Brain microvascular endothelial cell (primary cell): ENCODE measurements around the gene CDK2.

Experiments used
- DNase-seq: peaks from one replicate; pipeline ENCODE4 v3.0.0-alpha.2; 2020
- H3K27ac ChIP-seq: fragments of 250-450 bp; sonication (Bioruptor Pico); 2 replicates; pipeline ENCODE4 v1.5.1; 2020; ENCODE audit warnings: mild to moderate bottlenecking, moderate library complexity
- H3K27me3 ChIP-seq: fragments of 250-450 bp; sonication (Bioruptor Pico); replicated peaks from 2 replicates; pipeline ENCODE4 v1.5.1; 2020; ENCODE audit warnings: mild to moderate bottlenecking
- H3K36me3 ChIP-seq: fragments of 250-450 bp; sonication (Bioruptor Pico); replicated peaks from 2 replicates; pipeline ENCODE4 v1.5.1; 2020; ENCODE audit warnings: mild to moderate bottlenecking
- H3K4me3 ChIP-seq: 2 replicates; pipeline ENCODE4 v1.5.1; 2011; ENCODE audit warnings: low read depth, mild to moderate bottlenecking, control low read depth, low read length, moderate library complexity
- CTCF ChIP-seq: IDR thresholded peaks from 2 replicates; pipeline ENCODE4 v1.5.1; 2011; ENCODE audit warnings: low read depth, mild to moderate bottlenecking, moderate library complexity, low read length, control low read depth, inconsistent platforms; ENCODE audit errors: missing control alignments
- in situ Hi-C: cut with HindIII; loops from 2 replicates; pipeline ENCODE4 v1.10.0; 2017; ENCODE audit warnings: low sequenced_read_pairs, low pct_ligation_motif_present

The CDK2 gene

GRCh38 chr12:56020423-56021184 is 54.0 kb downstream of the CDK2 start, which contains the start of gene IKZF4:
Gene IKZF4, plus strand, starts transcription at chr12:56021043. Its CDS starts 451 bp downstream, at chr12:56021494.
- Histone ChIP-seq H3K27ac (no peak within 1 kb of the TSS), H3K4me3 (peak within 1 kb of the TSS; percentile 49), H3K36me3 (no peaks in the 10 kb centered on the region), H3K27me3 (no peaks in the 10 kb centered on the region)
- no peak for DNase-seq
- TF ChIP-seq CTCF, result no peak
- in situ Hi-C loops, result no loop called here

- Histone ChIP-seq H3K36me3 (no peaks in the 10 kb centered on the region), H3K27ac (no peak overlapping the region), H3K27me3 (no peaks in the 10 kb centered on the region), H3K4me3 (peak overlapping the region; percentile 49)
- DNase-seq, result no peak
- no peak for TF ChIP-seq CTCF
- in situ Hi-C loops, result no loop called here
Measured at GRCh38 chr12:56021889-56022497, 55.4 kb downstream of the CDK2 start.
